ENCODE results near the gene SCEL. TPM values are rescaled to one million over a fixed set of nuclear protein-coding genes. Genes with fewer than 3 reads are reported as not detected.

Gene SCEL
- total RNA-seq, 1 experiment from 2014 or later, result 3.5 TPM

DNA sequence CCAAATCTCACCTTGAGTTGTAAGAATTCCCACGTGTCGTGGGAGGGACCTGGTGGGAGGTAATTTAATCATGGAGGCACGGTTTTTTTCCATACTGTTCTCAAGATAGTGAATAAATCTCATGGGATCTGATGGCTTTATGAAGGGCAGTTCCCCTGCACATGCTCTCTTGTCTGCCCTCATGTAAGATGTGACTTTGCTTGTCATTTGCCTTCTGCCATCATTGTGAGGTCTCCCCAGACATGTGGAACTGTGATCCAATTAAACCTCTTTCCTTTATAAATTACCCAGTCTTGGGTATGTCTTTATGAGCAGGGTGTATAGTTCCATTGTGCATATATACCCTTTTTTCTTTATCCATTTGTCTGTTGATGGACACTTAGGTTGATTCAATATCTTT is 13.1 kb downstream of the SCEL start:
- no peak overlapping the region for H3K27ac ChIP-seq (ENCODE audit: low read length)
- TF ChIP-seq, protein P1, sequence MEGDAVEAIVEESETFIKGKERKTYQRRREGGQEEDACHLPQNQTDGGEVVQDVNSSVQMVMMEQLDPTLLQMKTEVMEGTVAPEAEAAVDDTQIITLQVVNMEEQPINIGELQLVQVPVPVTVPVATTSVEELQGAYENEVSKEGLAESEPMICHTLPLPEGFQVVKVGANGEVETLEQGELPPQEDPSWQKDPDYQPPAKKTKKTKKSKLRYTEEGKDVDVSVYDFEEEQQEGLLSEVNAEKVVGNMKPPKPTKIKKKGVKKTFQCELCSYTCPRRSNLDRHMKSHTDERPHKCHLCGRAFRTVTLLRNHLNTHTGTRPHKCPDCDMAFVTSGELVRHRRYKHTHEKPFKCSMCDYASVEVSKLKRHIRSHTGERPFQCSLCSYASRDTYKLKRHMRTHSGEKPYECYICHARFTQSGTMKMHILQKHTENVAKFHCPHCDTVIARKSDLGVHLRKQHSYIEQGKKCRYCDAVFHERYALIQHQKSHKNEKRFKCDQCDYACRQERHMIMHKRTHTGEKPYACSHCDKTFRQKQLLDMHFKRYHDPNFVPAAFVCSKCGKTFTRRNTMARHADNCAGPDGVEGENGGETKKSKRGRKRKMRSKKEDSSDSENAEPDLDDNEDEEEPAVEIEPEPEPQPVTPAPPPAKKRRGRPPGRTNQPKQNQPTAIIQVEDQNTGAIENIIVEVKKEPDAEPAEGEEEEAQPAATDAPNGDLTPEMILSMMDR (conservative IDR thresholded peaks at IDR 0.05; ENCODE audit: low read depth, low read length), result no peak
- TF ChIP-seq EZH2phosphoT487 (IDR thresholded peaks at IDR 0.05; ENCODE audit: borderline replicate concordance, low read length) (no peak), EZH2 (IDR thresholded peaks at IDR 0.05; ENCODE audit: low read length, unreplicated experiment) (no peak)
- no peaks in the 10 kb centered on the region for H3K79me2 ChIP-seq (ENCODE audit: low read length)
- no peak overlapping the region for H2AFZ ChIP-seq (ENCODE audit: low read length)
- no peak overlapping the region for H3K4me3 ChIP-seq (ENCODE audit: low read length)
- H3K9ac ChIP-seq (ENCODE audit: low read length), result no peak overlapping the region
- DNase-seq (no peak), ATAC-seq (no peak)
- H3K9me3 ChIP-seq (ENCODE audit: low read length), result no peaks in the 10 kb centered on the region
- ChIA-PET CTCF (no interaction called here), POLR2A (ENCODE audit: unreplicated experiment) (no interaction called here)
- H3F3A ChIP-seq (ENCODE audit: low read length, unreplicated experiment), result no peaks in the 10 kb centered on the region
- no TSS peak for BruUV-seq (replicated peaks)
- H3K36me3 ChIP-seq (ENCODE audit: low read depth, low read length), result no peaks in the 10 kb centered on the region
- no peaks in the 10 kb centered on the region for H3K9me2 ChIP-seq (replicated peaks; ENCODE audit: low read length)
- intact Hi-C loops (cut with micrococcal nuclease), result no loop called here
- H3K27me3 ChIP-seq (ENCODE audit: low read length), result no peaks in the 10 kb centered on the region
- H3K4me2 ChIP-seq (ENCODE audit: low read length), result no peak overlapping the region
- H3K4me1 ChIP-seq (ENCODE audit: insufficient read depth, low read length), result peaks cover 13% of the 10 kb centered on the region
- no peaks in the 10 kb centered on the region for H4K20me1 ChIP-seq (ENCODE audit: low read length)

DNA sequence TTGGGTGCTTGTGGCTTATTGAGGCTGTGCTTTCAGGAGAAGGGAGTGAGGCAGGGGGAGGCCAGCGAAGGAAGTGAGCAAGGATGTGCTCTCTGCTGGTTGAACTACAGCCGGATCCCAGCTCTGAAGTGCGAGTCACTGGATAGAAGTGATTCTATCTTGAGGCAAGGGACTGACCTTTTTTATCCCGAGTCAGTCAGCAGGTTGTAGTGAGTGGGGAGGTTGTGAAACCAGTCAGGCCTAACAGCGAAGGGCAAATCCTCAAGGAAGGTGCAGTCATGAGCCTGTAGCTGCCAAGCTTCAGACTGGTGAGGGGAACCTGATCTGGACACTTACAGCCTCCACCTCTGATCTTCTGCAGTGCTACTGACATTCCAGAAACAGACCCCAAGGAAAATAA is 18.6 kb downstream of the SCEL start:
- Histone ChIP-seq H3K27me3 (ENCODE audit: low read length) (no peaks in the 10 kb centered on the region), H3K9me2 (replicated peaks; ENCODE audit: low read length) (no peaks in the 10 kb centered on the region), H3K9me3 (ENCODE audit: low read length) (no peaks in the 10 kb centered on the region), H3K4me2 (ENCODE audit: low read length) (no peak overlapping the region), H3F3A (ENCODE audit: low read length, unreplicated experiment) (no peaks in the 10 kb centered on the region), H3K4me1 (ENCODE audit: insufficient read depth, low read length) (peaks cover 12% of the 10 kb centered on the region), H3K79me2 (ENCODE audit: low read length) (no peaks in the 10 kb centered on the region), H3K4me3 (ENCODE audit: low read length) (no peak overlapping the region), H3K36me3 (ENCODE audit: low read depth, low read length) (no peaks in the 10 kb centered on the region), H4K20me1 (ENCODE audit: low read length) (no peaks in the 10 kb centered on the region), H3K9ac (ENCODE audit: low read length) (no peak overlapping the region), H3K27ac (ENCODE audit: low read length) (no peak overlapping the region), H2AFZ (ENCODE audit: low read length) (no peak overlapping the region)
- peak; percentile 49 for ATAC-seq
- CTCF ChIA-PET, result no interaction called here
- peak; percentile 25 for DNase-seq
- POLR2A ChIA-PET (ENCODE audit: unreplicated experiment), result no interaction called here
- intact Hi-C loops (cut with micrococcal nuclease), result no loop called here
- BruUV-seq (replicated peaks), result no TSS peak
- no peak for TF ChIP-seq EZH2 (IDR thresholded peaks at IDR 0.05; ENCODE audit: low read length, unreplicated experiment)
- TF ChIP-seq, protein P1 (conservative IDR thresholded peaks at IDR 0.05; ENCODE audit: low read depth, low read length), result no peak
- no peak for TF ChIP-seq EZH2phosphoT487 (IDR thresholded peaks at IDR 0.05; ENCODE audit: borderline replicate concordance, low read length)

DNA sequence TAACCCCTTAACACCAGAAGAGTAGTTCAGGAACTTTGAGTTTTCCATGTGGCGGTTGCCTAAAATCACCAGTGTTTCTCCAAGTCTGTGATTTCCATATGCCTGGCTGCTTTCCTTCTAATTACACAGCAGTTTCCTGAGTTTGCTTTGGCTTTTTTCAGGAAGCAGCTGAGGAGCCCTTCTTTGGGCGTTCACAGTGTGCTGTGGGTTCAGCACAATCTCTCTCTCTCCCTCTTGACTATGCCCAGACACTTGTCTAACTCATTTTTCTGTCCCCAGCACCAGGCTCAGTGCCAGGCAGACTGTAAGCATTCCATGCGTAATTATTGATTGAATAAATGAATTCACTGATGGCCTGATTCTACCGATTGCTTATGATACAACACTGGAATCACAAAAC is 19.7 kb downstream of the SCEL start:
- Histone ChIP-seq H3K27ac (ENCODE audit: low read length) (no peak overlapping the region), H3K9me2 (replicated peaks; ENCODE audit: low read length) (no peaks in the 10 kb centered on the region), H3K27me3 (ENCODE audit: low read length) (no peaks in the 10 kb centered on the region), H3F3A (ENCODE audit: low read length, unreplicated experiment) (no peaks in the 10 kb centered on the region), H3K4me3 (ENCODE audit: low read length) (no peak overlapping the region), H3K9ac (ENCODE audit: low read length) (no peak overlapping the region), H4K20me1 (ENCODE audit: low read length) (no peaks in the 10 kb centered on the region), H3K9me3 (ENCODE audit: low read length) (no peaks in the 10 kb centered on the region), H3K79me2 (ENCODE audit: low read length) (no peaks in the 10 kb centered on the region), H3K4me1 (ENCODE audit: insufficient read depth, low read length) (peaks cover 20% of the 10 kb centered on the region), H2AFZ (ENCODE audit: low read length) (no peak overlapping the region), H3K36me3 (ENCODE audit: low read depth, low read length) (no peaks in the 10 kb centered on the region), H3K4me2 (ENCODE audit: low read length) (no peak overlapping the region)
- BruUV-seq (replicated peaks), result no TSS peak
- ChIA-PET POLR2A (ENCODE audit: unreplicated experiment) (no interaction called here), CTCF (no interaction called here)
- TF ChIP-seq EZH2 (IDR thresholded peaks at IDR 0.05; ENCODE audit: low read length, unreplicated experiment) (no peak), EZH2phosphoT487 (IDR thresholded peaks at IDR 0.05; ENCODE audit: borderline replicate concordance, low read length) (no peak)
- TF ChIP-seq, protein P1 (conservative IDR thresholded peaks at IDR 0.05; ENCODE audit: low read depth, low read length), result no peak
- DNase-seq (no peak), ATAC-seq (no peak)
- intact Hi-C loops (cut with micrococcal nuclease), result no loop called here
